ENCODE measurements around the gene HNRNPF. TPM values are rescaled to one million over a fixed set of nuclear protein-coding genes. Genes with fewer than 3 reads are reported as not detected.
A peak's percentile ranks its signal among the peaks of the same experiment; 100 is the strongest.

Gene HNRNPF
- total and polyA plus RNA-seq, 12 donors: 48.7 to 207 (median 139) TPM

DNA sequence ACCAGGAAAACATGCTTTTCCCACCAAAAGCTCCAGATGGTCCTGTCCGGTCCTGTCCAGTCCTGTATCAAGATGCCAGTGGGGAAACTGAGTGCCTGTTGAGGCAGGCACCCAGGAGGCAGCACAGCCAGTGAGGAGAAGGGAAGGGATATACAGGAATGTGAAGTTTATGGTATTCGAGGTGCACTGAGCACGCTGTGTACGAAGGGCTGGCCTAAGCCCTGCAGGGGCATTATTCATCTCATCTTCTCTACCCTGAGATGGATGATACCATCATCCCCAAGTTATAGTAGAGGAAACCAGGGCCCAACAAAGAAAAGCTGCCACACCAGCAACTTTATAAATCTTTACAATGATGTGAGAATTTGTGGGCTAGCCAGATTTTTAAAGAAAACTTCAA lies 61.0 kb downstream of the HNRNPF start:
- DNase-seq: no peak
- Histone ChIP-seq H3K4me1 (replicated peaks in 1 of 2) (no peaks in the 10 kb centered on the region), H3K27me3 (peaks cover 4% of the 10 kb centered on the region), H3K9me3 (replicated peaks in 1 of 3) (no peaks in the 10 kb centered on the region), H3K4me3 (no peak overlapping the region), H3K36me3 (replicated peaks in 1 of 2) (no peaks in the 10 kb centered on the region), H3K27ac (no peak overlapping the region)
- WGBS, 4 donors: 83 to 88% (median 86%) methylated on average over 4 of the region's 4 CpGs
- intact Hi-C loops (cut with DNase I): loop anchor here (2.0 to 10.0 kb wide), 2 partner anchors 53 kb away; no protein-coding TSS in a partner anchor
- no peak for TF ChIP-seq POLR2A (IDR thresholded peaks at IDR 0.05)
- TF ChIP-seq, protein P1, sequence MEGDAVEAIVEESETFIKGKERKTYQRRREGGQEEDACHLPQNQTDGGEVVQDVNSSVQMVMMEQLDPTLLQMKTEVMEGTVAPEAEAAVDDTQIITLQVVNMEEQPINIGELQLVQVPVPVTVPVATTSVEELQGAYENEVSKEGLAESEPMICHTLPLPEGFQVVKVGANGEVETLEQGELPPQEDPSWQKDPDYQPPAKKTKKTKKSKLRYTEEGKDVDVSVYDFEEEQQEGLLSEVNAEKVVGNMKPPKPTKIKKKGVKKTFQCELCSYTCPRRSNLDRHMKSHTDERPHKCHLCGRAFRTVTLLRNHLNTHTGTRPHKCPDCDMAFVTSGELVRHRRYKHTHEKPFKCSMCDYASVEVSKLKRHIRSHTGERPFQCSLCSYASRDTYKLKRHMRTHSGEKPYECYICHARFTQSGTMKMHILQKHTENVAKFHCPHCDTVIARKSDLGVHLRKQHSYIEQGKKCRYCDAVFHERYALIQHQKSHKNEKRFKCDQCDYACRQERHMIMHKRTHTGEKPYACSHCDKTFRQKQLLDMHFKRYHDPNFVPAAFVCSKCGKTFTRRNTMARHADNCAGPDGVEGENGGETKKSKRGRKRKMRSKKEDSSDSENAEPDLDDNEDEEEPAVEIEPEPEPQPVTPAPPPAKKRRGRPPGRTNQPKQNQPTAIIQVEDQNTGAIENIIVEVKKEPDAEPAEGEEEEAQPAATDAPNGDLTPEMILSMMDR (IDR thresholded peaks at IDR 0.05): no peak

DNA sequence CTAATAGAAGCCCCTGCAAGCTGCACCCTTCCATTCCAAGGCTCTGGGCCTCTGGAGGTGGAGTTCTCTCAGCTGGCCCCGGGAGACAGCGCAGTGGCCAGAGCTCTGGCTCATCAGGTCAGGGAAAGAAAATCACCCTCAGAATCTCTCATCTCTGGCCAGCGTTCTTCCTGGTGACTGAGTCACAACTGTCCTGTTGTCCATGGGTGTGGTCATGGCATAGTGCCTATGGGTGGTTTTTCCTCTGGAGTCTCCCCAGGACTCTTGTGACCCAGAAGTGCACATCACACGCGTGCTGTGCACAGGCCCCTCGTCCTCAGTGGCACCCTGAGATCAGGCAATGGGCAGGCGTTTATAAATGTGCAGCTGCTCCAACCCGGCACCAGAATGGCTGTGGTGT lies 64.9 kb downstream of the HNRNPF start:
- Histone ChIP-seq H3K4me3 (no peak overlapping the region), H3K4me1 (replicated peaks in 1 of 2) (no peaks in the 10 kb centered on the region), H3K9me3 (replicated peaks in 1 of 3) (no peaks in the 10 kb centered on the region), H3K27me3 (no peaks in the 10 kb centered on the region), H3K36me3 (replicated peaks in 1 of 2) (no peaks in the 10 kb centered on the region), H3K27ac (no peak overlapping the region)
- intact Hi-C loops (cut with DNase I): loop anchor here in 1 of 2 donors (10.0 kb wide), 1 partner anchor 49 kb away; no protein-coding TSS in a partner anchor
- TF ChIP-seq POLR2A (IDR thresholded peaks at IDR 0.05): no peak
- TF ChIP-seq, protein P1 (IDR thresholded peaks at IDR 0.05): no peak
- peak in 3 of 7 donors; percentile 30 to 35 (median 31) for DNase-seq
- 66 to 88% (median 75%) methylated on average over 6 to 8 of the region's 8 CpGs for WGBS, 4 donors

DNA sequence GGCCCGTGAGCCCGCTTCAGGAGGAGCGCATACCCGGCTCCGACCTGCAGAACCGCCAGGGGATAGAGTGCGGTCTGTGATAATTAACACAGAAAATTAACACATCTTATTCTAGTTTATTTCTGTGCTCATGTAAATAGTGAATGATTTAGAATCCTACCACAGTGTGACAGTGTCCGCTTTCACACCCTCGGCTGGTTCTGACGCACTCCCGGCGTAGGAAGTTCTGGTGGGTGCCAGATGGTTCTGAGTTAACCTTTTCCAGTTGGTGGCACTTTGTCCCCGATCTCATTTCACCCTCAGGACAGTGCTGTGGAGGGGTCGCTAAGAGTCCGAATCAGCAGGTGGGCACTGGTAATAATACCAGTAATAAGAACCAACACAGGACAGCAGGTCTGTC lies 65.9 kb downstream of the HNRNPF start:
- WGBS, 4 donors: 90 to 98% (median 94%) methylated on average over 15 of the region's 15 CpGs
- intact Hi-C loops (cut with DNase I): loop anchor here in 1 of 2 donors (10.0 kb wide), 1 partner anchor 48 kb away; no protein-coding TSS in a partner anchor
- Histone ChIP-seq H3K27ac (no peak overlapping the region), H3K36me3 (replicated peaks in 1 of 2) (no peaks in the 10 kb centered on the region), H3K4me3 (no peak overlapping the region), H3K9me3 (replicated peaks in 1 of 3) (no peaks in the 10 kb centered on the region), H3K27me3 (no peaks in the 10 kb centered on the region), H3K4me1 (replicated peaks in 1 of 2) (no peaks in the 10 kb centered on the region)
- DNase-seq: no peak
- TF ChIP-seq, protein P1 (IDR thresholded peaks at IDR 0.05): no peak
- TF ChIP-seq POLR2A (IDR thresholded peaks at IDR 0.05): no peak

DNA sequence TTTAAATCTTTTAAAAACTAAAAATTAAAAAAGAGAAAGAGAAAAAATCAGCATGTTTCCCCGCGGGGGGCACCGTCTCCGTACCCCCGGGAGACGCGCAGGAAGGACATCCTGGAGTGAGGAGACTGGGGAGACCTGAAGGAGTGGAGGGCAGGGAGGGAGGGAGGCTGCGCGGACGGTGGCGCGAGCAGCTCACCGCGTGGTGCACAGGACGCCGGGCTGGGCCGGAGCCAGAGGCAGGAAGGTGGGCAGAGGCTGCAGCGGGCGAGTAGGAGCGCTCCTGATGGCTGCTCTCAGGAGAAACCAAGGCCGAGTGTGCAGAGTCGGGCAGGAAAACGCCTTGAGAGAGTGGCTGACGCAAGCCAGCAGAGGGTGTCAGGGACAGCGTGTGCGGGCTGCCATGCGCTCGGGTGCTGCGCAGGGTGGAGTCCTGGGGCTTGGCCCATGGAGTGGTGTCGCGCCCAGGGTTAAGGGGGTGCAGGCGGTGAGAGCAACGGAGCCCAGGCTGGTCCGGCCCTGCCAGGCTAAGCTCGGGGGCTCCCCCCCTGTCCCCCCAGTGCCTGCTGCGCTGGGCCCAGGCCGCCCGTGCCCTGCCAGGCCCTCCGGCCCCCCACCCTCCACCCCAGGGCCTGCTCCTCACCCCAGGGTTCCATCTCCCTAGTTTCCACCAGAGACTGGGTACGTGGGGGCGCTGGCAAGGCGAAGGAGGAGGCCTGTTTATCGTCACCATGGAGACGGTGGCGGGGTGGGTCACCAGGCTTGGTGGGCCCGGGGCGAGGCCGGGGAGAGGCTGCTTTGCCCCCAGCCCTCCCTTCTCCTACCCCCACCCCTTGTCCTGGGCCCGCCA lies 66.5 kb downstream of the HNRNPF start:
- no peak for DNase-seq
- 85 to 89% (median 87%) methylated on average over 35 to 49 of the region's 49 CpGs for WGBS, 4 donors
- no peaks in the 10 kb centered on the region for H3K36me3 ChIP-seq (replicated peaks in 1 of 2)
- no peaks in the 10 kb centered on the region for H3K4me1 ChIP-seq (replicated peaks in 1 of 2)
- H3K27ac ChIP-seq: no peak overlapping the region
- intact Hi-C loops (cut with DNase I): loop anchor here in 1 of 2 donors (10.0 kb wide), 1 partner anchor 48 kb away; no protein-coding TSS in a partner anchor
- H3K27me3 ChIP-seq: no peaks in the 10 kb centered on the region
- no peaks in the 10 kb centered on the region for H3K9me3 ChIP-seq (replicated peaks in 1 of 3)
- TF ChIP-seq, protein P1 (IDR thresholded peaks at IDR 0.05): no peak
- TF ChIP-seq POLR2A (IDR thresholded peaks at IDR 0.05): no peak
- H3K4me3 ChIP-seq: no peak overlapping the region
